SU-DHL-6 (cell line): Measurements from ENCODE around the gene GSDMA.

Experiments used
- EZH2phosphoT487 ChIP-seq: fragments of 200-600 bp; sonication (generic), shearing (Covaris generic); conservative IDR thresholded peaks from 2 replicates; pipeline ENCODE4 v1.6.1; 2018; ENCODE audit warnings: mild to moderate bottlenecking, antibody characterized with exemption, low read length, moderate library complexity, mixed read lengths
- TF ChIP-seq, protein P1 (sequence below): fragments of 200-600 bp; sonication (generic); IDR thresholded peaks from one replicate; pipeline ENCODE4 v1.5.1; 2017; ENCODE audit warnings: antibody characterized with exemption, mild to moderate bottlenecking, low read length, moderate library complexity; ENCODE audit not compliant: insufficient read depth, poor library complexity, severe bottlenecking

DNA sequence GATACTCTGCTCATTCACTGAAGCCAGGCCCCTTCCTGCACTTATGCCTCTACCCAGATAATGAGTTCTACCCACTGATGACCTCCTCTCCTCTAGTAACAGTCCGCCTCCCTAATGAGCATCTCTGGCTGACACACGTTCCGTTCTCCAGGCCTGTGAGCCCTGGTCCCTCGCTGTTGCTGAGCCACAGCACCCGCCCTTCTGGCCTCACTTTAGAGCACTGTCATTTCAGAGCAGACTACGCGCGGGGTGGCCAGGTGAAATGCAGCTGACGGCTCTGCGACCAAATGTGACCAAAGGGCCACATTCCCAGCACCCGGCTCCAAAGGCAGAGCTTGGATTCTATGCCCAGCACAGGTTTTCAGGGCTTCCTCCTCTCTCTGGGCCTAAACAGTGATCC lies 31.6 kb downstream of the GSDMA start:
- TF ChIP-seq, protein P1, sequence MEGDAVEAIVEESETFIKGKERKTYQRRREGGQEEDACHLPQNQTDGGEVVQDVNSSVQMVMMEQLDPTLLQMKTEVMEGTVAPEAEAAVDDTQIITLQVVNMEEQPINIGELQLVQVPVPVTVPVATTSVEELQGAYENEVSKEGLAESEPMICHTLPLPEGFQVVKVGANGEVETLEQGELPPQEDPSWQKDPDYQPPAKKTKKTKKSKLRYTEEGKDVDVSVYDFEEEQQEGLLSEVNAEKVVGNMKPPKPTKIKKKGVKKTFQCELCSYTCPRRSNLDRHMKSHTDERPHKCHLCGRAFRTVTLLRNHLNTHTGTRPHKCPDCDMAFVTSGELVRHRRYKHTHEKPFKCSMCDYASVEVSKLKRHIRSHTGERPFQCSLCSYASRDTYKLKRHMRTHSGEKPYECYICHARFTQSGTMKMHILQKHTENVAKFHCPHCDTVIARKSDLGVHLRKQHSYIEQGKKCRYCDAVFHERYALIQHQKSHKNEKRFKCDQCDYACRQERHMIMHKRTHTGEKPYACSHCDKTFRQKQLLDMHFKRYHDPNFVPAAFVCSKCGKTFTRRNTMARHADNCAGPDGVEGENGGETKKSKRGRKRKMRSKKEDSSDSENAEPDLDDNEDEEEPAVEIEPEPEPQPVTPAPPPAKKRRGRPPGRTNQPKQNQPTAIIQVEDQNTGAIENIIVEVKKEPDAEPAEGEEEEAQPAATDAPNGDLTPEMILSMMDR, result no peak
- TF ChIP-seq EZH2phosphoT487, result no peak
